ENCODE measurements around the gene ELAVL1. TPM values are rescaled to one million over a fixed set of nuclear protein-coding genes. Genes with fewer than 3 reads are reported as not detected.
"Not testable (repeated sequence)": the region's sequence is repeated elsewhere in the genome, so short reads cannot be mapped to it uniquely, and the experiment has no call there.

Gene ELAVL1
- total and polyA plus RNA-seq, 2 donors from 2014 or later = 34.6 to 64.7 TPM

DNA sequence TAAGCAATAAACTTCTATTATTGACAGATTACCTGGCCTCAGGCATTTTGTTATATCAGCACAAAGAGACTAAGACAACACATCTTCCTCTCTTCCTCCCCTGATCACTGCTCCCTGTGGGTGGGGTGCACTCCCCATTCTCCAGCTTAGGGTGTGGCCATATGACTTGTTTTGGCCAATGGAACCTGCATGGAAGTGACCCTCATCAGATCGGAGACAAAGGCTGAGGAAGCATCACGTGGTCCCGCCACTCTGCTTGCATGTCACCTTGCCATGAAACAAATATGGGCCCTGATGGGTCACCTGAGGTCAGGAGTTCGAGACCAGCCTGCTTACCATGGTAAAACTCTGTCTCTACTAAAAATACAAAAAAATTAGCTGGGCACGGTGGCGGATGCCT, 33.4 kb upstream of the ELAVL1 start:
- TF ChIP-seq, protein P1, sequence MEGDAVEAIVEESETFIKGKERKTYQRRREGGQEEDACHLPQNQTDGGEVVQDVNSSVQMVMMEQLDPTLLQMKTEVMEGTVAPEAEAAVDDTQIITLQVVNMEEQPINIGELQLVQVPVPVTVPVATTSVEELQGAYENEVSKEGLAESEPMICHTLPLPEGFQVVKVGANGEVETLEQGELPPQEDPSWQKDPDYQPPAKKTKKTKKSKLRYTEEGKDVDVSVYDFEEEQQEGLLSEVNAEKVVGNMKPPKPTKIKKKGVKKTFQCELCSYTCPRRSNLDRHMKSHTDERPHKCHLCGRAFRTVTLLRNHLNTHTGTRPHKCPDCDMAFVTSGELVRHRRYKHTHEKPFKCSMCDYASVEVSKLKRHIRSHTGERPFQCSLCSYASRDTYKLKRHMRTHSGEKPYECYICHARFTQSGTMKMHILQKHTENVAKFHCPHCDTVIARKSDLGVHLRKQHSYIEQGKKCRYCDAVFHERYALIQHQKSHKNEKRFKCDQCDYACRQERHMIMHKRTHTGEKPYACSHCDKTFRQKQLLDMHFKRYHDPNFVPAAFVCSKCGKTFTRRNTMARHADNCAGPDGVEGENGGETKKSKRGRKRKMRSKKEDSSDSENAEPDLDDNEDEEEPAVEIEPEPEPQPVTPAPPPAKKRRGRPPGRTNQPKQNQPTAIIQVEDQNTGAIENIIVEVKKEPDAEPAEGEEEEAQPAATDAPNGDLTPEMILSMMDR (IDR thresholded peaks at IDR 0.05; ENCODE audit: borderline replicate concordance, extremely low read depth, insufficient read depth) = no peak
- Histone ChIP-seq H3K9me3 (ENCODE audit: control insufficient read depth in 2 of 3, insufficient read depth in 1 of 3, low read length in 3 of 3) (no peaks in the 10 kb centered on the region), H3K36me3 (ENCODE audit: control insufficient read depth in 2 of 3, insufficient read depth in 3 of 3, low read length in 3 of 3) (no peaks in the 10 kb centered on the region), H3K4me3 (ENCODE audit: low read length in 3 of 3) (no peak overlapping the region), H3K4me1 (ENCODE audit: control insufficient read depth in 2 of 3, insufficient read depth in 2 of 3, low read depth in 1 of 3, low read length in 3 of 3) (no peaks in the 10 kb centered on the region), H3K27ac (ENCODE audit: low read depth in 2 of 2, low read length in 2 of 2) (no peak overlapping the region), H3K27me3 (ENCODE audit: control insufficient read depth, insufficient read depth, low read length) (no peaks in the 10 kb centered on the region), H3K9ac (ENCODE audit: low read length in 3 of 3) (no peak overlapping the region)
- FAIRE-seq = no peak
- no peak for DNase-seq
- intact Hi-C loops (cut with DNase I) = no loop called here

DNA sequence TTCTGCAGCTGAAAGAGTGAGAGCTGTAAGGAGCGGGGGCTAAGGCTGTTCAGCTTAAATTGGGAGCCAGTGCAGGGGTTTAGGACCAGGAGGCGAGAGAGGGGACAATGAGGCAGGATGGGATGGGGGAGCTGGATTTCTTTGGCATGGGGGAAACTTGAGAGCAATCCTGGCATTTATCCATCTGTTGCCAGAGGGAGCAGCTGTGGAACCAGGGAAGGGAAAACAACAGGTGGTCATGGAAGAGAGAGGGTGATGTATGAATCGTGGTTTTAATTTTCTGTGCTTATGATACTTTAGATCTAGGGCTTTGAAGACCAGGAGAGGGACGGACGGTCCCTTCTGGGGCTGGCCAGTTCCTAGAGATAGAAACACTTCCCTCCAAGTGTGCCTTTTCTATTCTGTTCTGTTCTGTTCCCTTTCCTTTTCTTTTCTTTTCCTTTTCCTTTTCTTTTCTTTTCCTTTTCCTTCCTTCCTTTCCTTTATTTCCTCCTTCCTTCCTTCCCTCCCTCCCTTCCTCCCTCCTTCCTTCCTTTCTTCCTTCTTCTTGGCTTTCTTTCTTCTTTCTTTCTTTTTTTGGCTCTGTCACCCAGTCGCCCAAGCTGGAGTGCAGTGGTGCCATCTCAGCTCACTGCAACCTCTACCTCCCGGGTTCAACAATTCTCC, 31.1 kb upstream of the ELAVL1 start:
- intact Hi-C loops (cut with DNase I) = no loop called here
- TF ChIP-seq, protein P1 (IDR thresholded peaks at IDR 0.05; ENCODE audit: borderline replicate concordance, extremely low read depth, insufficient read depth) = no peak
- H3K36me3 ChIP-seq (ENCODE audit: control insufficient read depth in 2 of 3, insufficient read depth in 3 of 3, low read length in 3 of 3) = no peaks in the 10 kb centered on the region
- no peak overlapping the region for H3K27ac ChIP-seq (ENCODE audit: low read depth in 2 of 2, low read length in 2 of 2)
- no peaks in the 10 kb centered on the region for H3K9me3 ChIP-seq (ENCODE audit: control insufficient read depth in 2 of 3, insufficient read depth in 1 of 3, low read length in 3 of 3)
- no peak overlapping the region for H3K9ac ChIP-seq (ENCODE audit: low read length in 3 of 3)
- DNase-seq = peak in 1 of 5 donors; percentile 26
- H3K4me1 ChIP-seq (ENCODE audit: control insufficient read depth in 2 of 3, insufficient read depth in 2 of 3, low read depth in 1 of 3, low read length in 3 of 3) = no peaks in the 10 kb centered on the region
- H3K4me3 ChIP-seq (ENCODE audit: low read length in 3 of 3) = no peak overlapping the region
- no peaks in the 10 kb centered on the region for H3K27me3 ChIP-seq (ENCODE audit: control insufficient read depth, insufficient read depth, low read length)
- FAIRE-seq = no peak

DNA sequence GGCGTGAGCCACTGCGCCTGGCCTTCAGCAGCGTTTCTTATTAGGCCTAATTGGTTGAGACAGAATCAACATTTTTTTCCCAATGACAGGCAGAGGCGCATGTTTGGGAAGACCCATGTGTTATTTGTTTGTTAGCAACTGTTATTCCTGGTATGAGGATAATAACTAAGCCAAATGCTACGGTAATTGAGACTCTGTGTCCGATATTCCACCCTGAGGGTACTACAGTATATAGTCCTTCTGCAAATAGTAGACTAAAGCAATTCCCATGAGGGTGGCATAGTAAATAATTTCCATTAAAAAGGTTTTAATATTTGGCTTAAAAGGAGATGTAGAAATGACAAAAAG, 28.7 kb upstream of the ELAVL1 start:
- no peak overlapping the region for H3K4me3 ChIP-seq (ENCODE audit: low read length in 3 of 3)
- no peaks in the 10 kb centered on the region for H3K36me3 ChIP-seq (ENCODE audit: control insufficient read depth in 2 of 3, insufficient read depth in 3 of 3, low read length in 3 of 3)
- no peak for FAIRE-seq
- intact Hi-C loops (cut with DNase I) = no loop called here
- no peak overlapping the region for H3K9ac ChIP-seq (ENCODE audit: low read length in 3 of 3)
- H3K9me3 ChIP-seq (ENCODE audit: control insufficient read depth in 2 of 3, insufficient read depth in 1 of 3, low read length in 3 of 3) = no peaks in the 10 kb centered on the region
- TF ChIP-seq, protein P1 (IDR thresholded peaks at IDR 0.05; ENCODE audit: borderline replicate concordance, extremely low read depth, insufficient read depth) = no peak
- H3K27me3 ChIP-seq (ENCODE audit: control insufficient read depth, insufficient read depth, low read length) = no peaks in the 10 kb centered on the region
- no peaks in the 10 kb centered on the region for H3K4me1 ChIP-seq (ENCODE audit: control insufficient read depth in 2 of 3, insufficient read depth in 2 of 3, low read depth in 1 of 3, low read length in 3 of 3)
- H3K27ac ChIP-seq (ENCODE audit: low read depth in 2 of 2, low read length in 2 of 2) = no peak overlapping the region
- DNase-seq = no peak

DNA sequence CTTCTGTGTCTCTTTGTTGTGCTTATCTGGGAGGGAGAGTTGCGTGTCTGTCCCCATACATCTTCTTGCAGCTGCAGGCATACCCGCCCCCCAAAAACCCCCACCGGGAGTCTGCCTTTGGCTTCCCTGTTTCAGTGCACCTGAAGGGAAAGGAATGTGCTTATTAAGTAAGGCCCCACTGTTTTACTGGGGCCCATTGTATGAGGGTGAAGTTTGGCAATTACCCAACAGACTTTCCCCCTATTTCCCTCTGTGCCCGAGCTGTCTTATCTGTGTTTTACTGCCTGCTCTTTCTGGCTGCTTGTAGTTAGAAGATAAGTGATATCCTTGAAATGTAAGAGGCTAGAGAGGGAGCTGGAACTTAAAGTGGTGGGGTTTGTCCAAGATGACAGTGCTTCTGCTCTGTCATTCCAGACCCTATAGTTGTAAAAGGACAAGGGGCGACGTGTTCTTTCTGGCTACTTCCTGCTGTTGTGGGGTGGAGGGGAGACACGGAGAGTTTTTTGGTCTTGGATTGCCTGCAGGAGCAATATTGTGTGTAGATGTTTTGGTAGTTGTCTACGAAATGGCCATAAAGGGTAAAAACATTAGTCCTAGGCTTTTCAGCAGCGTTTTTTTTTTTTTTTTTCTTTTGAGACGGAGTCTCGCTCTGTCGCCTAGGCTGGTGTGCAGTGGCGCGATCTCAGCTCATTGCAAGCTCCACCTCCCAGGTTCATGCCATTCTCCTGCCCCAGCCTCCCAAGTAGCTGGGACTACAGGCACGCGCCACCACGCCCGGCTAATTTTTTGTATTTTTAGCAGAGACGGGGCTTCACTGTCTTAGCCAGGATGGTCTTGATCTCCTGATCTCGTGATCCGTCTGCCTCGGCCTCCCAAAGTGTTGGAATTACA, 28.1 kb upstream of the ELAVL1 start:
- H3K27me3 ChIP-seq (ENCODE audit: control insufficient read depth, insufficient read depth, low read length); H3K36me3 ChIP-seq (ENCODE audit: control insufficient read depth in 2 of 3, insufficient read depth in 3 of 3, low read length in 3 of 3); H3K4me3 ChIP-seq (ENCODE audit: low read length in 3 of 3); H3K27ac ChIP-seq (ENCODE audit: low read depth in 2 of 2, low read length in 2 of 2); H3K4me1 ChIP-seq (ENCODE audit: control insufficient read depth in 2 of 3, insufficient read depth in 2 of 3, low read depth in 1 of 3, low read length in 3 of 3); FAIRE-seq; H3K9me3 ChIP-seq (ENCODE audit: control insufficient read depth in 2 of 3, insufficient read depth in 1 of 3, low read length in 3 of 3); H3K9ac ChIP-seq (ENCODE audit: low read length in 3 of 3); intact Hi-C loops (cut with DNase I): not testable (repeated sequence)
- DNase-seq = peak in 1 of 5 donors; percentile 29

Data from kidney (tissue), 14 donors.